ENCODE results near the gene P4HA3. TPM values are rescaled to one million over a fixed set of nuclear protein-coding genes. Genes with fewer than 3 reads are reported as not detected.

The P4HA3 gene
- total RNA-seq, 1 donor from 2014 or later, result 10.2 TPM

DNA sequence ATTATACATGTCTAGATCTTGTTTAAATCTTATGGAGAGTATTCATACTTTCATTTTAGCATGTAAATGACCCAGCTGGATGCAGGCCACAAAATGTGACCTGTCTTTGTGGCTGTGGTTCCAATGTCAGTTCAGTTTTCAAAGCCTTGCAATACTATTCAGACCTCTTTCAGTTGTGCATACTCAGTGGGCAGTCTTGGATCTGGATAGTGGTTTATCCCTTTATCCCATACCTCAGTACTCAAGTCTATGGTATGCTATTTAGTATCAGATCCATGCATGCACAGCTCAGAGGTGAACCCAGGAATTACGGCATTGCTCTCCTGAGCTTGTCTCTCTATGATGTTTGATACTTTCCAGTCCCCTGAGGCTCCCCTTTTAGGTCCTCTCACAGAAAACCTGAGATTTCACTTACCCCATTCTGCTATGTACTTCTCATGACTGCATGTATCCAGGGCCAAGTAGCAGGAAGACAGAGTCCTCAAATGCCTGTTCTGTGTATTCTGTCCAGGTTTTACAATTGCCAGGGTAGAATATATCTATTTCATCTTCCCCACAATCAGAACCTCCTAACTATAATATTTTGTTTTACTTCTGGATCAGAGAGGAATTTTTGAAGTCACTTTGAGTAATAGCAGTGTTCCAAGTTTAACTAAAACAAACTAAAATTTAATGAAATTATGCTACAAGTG lies 6.9 kb upstream of the P4HA3 start:
- DNase-seq (ENCODE audit: low read depth), result no peak

DNA sequence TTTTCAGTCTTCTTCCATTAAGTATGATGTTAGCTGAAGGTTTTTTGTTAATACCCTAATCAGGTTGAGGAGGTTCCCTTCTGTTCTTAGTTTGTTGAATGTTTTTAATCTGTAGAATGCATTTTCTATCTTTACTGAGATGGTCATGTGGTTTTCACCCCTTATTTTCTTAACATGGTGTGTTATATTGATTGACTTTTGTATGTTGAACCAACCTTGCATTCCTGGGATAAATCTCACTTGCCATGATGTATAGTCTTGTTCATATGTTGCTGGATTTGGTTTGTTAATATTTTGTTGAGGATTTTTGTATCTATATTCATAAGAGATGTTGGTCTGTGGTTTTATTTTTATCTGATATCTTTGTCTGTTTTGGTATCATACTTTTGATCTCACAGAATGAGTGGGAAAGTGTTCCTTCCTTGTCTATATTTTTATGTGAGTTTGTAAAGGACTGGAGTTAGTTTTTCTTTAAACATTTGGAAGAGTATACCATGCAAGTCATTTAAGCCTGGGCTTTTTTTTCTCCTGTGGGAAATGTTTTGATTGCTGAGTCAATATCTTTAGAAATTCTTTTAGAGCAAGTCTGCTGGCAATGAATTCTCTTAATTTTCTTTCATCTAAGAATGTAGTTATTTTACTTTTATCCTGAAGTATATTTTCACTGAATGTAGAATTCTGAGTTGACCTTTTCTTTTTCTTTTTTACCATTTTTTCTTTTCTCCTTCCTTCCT lies 5.5 kb upstream of the P4HA3 start:
- DNase-seq (ENCODE audit: low read depth), result no peak

DNA sequence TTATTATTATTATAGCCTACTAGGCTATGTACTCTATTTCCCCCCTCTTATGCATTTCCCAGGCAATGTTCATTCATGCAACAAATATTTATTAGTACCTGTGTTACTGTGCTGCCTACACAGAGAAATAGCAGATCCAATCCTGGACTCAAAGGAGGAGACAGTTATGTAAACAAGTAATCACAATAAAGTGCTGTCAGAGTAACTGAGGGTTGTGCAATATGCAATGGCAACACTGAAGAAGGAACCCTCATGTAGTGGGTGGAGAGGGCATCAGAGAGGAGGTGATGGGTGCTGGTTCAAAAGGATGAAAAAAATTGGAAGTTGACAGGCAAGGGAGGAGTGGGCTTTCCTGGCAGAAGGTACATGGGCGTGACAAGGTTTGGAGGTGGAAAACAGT lies 886 bp upstream of the P4HA3 start:
- DNase-seq (ENCODE audit: low read depth), result peak; percentile 67

DNA sequence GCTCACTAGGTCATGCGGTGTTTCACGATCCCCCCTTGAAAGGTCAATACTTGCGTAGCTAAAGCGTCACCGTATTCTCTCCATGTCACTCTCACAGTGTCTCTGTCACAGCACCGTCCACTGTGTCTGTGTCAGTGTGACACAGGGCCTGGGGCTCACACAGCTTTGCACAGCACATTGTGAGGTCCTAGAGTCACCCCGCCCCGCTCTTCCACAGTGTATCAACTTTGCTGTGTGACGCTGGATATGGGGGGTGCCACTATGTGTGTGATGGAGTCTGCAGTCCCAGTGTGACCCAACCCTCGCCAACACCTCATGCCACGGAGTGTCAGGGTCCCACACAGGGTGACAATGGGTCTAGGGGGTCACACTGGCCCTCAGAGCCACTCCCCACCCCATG lies 583 bp downstream of the P4HA3 start:
- DNase-seq (ENCODE audit: low read depth), result no peak

DNA sequence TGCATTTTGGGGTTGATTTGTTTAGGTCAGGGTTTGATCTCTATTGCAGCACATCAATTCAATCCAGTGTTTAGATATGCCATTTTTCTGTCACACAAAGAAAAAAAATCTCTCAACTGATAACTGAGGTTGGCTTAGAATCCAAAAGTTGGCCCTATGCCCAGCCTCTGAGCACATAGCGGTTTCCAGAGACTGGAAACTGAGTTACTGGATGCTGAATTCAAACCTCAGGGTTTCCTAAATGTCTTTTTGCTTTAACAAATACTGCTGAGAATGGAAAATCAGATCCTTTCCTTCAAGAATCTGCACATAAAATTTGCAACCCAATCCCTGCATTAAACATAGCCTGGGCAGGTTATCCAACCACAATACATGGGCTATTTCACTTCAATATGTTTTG lies 4.0 kb downstream of the P4HA3 start:
- DNase-seq (ENCODE audit: low read depth), result peak; percentile 27

DNA sequence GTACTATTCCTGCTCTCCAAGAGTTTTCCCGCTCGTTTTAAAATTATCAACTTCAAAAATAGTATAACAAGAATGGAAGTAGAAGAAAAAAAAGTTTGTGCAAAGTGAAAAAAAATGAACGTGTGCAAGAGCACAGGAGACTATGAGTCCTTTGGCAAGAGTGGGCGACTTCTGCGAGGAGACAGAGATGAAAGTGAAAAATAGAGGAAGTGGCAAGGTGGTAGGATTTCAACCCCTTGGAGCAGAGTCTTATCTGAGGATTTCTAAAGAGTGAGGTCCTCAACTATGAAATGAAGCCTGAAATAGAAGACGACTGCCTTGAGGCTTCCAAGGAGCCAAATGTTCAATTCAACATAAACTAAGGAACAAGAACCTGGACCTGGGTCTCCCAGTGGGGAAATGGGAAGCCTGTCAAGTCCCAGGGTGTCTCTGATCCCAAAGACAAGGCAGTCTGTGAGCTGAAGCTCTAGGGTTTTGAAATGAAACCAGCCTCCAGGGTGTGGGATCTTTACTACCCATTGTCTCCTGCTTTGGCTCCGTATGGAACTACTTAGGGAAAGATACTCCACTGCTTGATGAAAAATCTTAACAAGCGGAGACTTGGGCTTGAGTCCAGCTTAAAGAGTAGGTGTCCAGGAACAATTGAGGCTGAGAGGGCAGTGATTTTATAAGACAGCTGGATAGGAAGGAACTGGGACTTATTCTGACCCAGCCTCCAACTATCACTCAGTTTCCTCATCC lies 4.8 kb downstream of the P4HA3 start:
- no peak for DNase-seq (ENCODE audit: low read depth)

DNA sequence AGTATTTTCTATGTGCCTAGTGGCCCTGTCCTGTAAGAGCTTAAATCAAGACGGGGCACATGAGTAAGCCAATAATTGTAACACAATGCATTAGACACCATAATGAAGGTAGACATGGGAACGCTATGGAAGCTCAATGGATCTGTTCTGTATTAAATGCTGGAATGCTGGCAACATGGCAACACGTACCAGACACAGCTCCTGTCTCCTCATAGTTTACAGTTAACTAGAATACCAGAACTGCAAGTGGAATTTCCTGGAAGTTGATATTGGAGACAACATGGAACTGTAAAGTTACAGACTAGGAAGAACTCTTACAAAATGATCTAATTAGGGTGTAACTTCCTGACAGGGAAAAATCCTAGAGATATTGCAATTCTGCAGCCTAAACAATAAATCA lies 12.4 kb downstream of the P4HA3 start:
- DNase-seq (ENCODE audit: low read depth), result no peak

DNA sequence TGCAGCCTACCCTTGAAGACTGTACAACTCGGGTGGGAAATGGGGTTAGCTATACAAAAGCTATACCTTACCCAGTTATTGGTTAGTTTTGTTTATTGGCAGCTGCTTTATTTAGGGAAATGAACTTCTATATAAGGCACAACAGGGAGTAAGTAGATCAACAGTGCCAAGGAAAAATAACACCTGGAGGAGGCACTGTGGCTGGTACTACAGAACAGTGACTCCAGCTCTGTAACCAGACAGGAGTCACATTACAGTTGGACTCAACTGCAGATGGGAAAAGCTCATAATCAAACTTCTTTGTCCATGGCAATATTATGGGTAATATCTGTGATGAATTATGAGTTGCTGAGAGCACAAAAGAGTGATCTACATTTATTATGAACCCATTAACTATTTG lies 14.0 kb downstream of the P4HA3 start:
- DNase-seq (ENCODE audit: low read depth), result no peak

DNA sequence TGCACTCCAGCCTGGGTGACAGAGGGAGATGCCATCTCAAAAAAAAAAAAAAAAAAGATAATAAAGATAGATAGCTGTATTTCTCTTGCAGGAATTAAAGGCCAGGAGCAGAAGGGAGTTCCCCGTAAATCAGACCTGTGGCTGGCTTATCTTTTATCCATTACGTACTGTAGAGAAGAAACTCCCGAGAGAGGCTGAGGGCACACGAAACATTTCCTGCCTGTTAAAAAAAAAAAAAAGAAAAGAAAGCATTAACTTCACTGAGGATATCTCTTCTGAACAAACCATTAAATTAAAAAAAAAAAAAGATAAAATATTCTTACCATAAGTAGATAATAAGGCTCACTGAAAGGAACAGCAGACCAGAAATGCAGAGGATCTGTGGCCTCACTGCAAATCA lies 22.5 kb downstream of the P4HA3 start:
- DNase-seq (ENCODE audit: low read depth), result no peak

DNA sequence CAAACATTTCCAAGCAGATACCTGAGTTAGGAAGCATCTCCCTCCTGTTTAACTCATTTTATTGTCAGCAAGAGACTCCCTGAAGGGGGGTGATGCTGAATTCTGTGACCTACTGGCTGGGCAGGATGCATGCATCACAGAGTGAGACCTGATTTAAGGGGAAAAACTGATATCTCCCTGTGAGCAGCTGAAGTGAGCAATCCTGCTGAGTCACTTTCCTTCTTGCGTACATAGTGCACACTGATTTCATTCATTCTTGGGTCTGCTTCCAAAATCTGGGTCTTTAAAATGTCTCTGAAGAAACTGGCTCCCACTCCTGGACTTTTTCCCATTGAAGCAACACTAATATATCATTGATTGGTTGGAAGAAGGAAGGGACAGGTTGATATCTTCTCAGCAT lies 23.3 kb downstream of the P4HA3 start:
- peak; percentile 84 for DNase-seq (ENCODE audit: low read depth)

DNA sequence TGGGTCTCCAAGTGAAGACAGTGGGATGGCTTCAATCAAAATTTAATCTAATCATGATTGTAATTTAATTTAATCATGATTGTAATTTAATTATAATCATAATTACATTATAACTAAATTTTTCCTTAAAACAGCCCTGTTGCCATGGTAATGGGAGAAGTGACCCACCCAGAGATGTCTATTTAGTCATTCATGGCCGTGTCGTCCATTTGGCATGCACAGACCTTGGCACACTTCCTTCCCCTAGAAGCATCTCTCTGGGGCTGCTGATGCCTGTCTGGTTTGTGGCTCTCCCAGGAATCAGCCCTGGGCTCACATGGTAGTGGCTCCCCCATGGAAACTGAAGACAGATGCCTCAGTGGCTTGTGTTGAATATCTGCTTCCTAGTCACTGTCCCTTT lies 27.0 kb downstream of the P4HA3 start:
- no peak for DNase-seq (ENCODE audit: low read depth)

DNA sequence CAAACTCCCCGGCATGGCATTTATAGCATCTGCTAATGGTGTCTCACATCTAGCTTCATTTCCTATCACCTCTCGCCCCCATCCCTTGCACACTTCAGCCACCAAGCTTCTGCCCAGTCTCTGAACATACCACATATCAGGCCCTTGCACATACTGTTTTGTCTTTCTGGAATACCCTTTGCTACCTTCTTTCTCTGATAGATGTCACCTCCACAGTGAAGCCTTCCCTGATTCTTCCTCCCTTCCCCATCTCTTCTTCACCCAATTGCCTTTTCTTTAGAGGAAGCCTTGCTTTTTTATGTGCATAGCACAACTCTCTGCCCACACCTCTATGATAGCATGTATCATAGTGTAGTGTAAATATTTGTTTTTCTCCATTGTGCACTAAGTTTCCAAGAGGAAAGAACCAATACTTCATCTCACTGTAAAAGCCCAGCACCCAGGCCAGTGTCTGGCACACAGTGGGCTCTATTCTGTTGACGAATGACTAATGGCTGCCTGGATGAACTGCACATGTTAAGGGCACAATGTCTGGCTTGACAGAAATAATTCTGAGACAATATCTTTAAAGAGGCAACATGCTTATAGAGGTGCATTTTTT lies 27.8 kb downstream of the P4HA3 start:
- DNase-seq (ENCODE audit: low read depth), result no peak

DNA sequence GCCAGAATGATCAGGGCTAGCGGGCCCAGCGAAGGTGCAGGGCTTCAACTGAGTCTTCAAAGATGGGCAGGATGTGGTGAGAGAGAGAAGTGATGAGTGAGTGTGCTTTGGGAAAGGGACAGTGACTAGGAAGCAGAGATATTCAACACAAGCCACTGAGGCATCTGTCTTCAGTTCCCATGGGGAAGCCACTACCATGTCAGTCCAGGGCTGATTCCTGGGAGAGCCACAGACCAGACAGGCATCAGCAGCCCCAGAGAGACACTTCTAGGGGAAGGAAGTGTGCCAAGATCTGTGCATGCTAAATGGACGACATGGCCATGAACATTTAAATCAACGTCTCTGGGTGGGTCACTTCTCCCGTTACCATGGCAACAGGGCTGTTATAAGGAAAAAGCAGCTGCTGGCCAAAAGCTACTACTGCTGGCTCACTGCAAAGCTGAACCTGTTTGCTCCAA lies 28.5 kb downstream of the P4HA3 start:
- no peak for DNase-seq (ENCODE audit: low read depth)

DNA sequence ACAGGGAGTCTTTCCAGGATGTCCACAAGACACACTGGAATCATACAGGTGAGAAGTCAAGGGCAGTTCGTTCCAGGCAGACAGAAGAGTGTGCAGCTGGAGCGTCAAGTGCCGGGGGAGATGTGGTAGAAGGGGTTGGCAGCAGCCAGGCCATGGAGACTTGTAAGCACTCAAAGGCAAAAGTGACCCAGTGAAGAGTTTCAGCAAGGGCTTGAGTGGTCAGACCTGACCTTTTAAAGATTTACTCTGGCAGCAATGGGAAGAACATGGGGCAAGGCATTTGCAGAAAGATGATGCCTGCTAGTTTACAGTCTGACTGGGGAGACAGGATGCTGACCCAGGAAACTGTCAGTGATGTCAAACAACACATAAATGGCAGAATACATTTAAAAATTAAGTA lies 29.0 kb downstream of the P4HA3 start:
- no peak for DNase-seq (ENCODE audit: low read depth)

DNA sequence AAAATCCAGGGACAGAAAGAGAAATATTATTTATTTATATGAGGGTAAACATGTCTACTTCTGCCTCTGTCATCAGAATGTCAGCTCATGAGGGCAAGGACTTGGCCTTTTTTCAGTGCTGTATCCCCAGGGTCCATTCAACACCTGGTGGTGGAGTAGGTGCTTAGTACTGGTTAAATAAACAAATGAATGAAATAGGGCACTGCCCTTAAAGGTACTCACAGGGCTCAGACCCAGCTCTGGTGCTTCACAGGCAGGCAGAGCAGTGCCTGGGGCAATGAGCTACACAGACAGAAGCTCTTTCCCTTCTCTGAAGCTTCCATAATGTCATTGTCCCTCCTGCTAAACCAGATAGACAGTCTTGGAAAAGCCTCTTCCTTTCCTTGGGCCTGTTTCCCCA lies 30.9 kb downstream of the P4HA3 start:
- no peak for DNase-seq (ENCODE audit: low read depth)

DNA sequence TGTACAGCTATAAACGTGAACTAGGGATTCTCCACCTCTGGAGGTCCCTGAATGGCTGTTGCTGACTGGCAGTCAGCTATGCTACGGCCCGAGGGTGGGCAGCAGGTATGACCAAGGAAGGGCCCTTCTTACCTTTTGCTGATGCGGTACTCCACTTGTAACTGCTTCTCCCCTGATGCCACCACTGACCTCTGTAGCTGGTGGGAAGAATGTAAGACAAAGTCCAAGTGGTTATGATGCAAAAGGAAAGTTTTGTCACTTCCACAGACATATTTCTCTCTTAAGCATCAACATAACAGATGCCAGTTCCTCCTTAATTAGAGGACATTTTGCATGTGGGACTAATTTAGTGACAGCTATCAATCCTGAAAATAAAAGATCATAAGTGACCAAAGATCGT lies 32.2 kb downstream of the P4HA3 start:
- no peak for DNase-seq (ENCODE audit: low read depth)

DNA sequence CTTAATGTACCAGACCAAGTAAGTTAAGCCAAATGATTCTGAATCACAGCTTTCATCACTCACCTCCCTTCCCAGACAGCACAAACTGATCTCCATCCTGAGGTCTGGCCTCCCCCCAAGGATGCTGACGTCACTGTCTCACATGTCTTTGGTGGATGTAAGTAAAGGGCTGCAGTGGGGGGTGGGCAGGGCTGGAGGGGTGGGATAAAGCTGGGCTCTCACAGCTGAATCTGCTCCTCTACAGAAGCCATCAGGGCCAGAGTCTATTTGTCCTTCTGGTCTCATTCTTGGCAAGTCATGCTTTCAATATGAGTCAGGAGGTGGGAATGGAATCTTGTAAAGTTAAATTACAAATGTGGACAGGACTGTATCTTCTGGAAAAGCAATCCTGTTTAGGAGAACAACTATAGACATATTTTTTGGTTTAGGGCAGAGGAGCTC lies 32.7 kb downstream of the P4HA3 start:
- DNase-seq (ENCODE audit: low read depth), result peak; percentile 90

DNA sequence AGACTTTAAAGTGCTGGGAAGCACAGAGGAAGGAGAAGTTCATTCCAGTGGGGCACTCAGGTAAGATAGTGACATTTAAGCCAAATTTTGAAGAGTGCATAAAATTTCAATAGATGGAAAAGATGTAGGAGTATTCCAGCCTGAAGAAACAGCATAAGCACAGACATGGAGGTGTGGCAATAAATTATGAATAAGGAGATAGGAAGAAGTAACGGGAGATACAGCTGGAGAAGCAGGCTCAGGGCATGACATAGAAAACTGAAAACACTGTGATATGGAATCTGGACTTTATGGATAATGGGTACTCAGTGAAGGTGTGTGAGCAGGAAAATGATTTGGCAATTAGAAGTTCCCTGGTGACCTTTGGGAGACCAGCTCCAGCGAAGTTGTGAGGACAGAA lies 33.3 kb downstream of the P4HA3 start:
- no peak for DNase-seq (ENCODE audit: low read depth)

DNA sequence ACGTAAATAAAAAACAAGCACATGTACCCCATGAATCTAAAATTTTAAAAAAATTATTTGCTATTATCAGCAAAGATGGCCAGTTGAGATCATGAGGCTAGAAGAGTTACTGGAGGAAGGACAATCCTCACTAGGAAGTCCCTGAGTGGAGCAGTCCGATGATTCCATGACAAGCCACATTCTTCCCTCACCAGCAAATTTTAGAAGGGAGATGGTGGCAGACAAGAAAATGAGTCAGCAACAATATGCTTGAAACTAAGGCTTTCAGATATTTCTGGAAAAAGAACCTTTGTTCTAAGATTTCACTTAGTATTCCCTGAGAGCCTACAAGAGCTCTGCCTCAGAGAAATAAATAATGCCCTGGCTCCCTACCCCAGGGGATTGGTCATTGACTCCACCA lies 34.9 kb downstream of the P4HA3 start:
- DNase-seq (ENCODE audit: low read depth), result no peak

DNA sequence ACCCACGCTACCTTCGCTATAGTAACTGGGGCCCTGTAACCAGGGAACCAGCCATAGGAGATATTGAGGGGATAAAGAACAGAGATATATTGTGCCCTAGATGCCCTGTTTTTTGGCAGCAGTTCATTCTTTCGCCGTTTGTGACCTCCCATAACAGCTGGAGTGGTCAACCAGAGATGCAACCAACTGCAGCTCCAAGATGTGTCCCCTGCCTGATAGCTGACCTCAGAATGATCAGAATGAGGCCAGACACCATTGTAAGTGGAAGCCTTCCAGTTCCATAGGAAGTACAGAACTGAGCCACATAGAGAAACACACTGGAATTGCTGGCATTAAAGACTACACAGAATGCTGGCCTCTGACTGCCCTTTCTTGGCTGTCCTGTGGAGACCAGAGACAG lies 39.2 kb downstream of the P4HA3 start:
- no peak for DNase-seq (ENCODE audit: low read depth)

DNA sequence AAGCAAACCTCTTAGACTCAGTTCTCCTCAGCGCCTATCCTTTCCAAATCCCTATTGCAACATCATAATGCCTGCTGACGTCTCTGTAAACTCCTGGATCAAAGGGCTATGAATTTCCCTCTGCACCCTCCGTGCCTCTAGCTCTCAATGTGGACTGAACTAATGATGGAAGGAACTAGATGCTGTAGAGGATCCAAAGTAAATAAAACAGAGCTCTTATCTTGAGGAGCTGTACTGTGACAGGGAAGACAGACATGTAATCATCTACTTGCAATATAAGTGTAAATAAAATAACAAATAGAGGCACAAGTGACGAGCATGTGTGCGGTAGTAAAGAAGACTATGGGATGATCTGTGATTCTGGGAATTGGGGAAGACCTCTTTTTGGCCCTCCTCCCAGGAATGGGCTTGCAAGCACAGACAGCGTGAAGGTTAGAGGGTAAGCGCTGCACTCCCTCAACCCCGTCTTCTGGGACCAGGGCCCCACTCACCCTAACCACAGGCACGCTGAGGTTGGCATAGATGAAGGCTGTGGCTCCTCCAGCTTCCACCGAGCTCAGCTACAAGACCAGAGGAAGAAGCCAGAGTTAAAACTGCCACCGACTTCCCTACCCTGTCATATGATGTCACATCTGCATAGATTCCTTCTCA lies 42.2 kb downstream of the P4HA3 start:
- DNase-seq (ENCODE audit: low read depth), result no peak

DNA sequence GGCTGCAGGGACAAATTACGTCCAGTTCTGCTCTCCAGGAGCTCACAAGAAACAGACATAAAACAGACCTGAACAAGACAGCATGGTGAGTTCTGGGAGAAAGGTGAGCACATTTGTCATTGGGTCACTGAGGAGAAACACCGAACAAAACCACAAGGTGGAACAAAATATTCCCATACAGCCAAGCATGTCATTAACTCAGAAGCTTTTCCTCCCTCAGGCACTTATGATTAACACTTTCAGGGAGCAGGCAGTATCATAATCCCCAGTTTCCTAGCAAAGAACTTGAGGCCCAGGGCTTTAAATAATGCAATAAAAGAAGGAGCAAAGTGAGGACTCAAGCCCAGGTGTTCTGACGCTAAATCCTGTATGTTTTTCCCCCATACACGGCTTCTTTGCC lies 43.0 kb downstream of the P4HA3 start:
- peak; percentile 79 for DNase-seq (ENCODE audit: low read depth)
